ENCODE data around the gene SLC24A3. TPM values are rescaled to one million over a fixed set of nuclear protein-coding genes. Genes with fewer than 3 reads are reported as not detected.

SLC24A3 gene
- total and polyA plus RNA-seq, 2 donors from 2014 or later = 0.86 to 5.2 TPM

DNA sequence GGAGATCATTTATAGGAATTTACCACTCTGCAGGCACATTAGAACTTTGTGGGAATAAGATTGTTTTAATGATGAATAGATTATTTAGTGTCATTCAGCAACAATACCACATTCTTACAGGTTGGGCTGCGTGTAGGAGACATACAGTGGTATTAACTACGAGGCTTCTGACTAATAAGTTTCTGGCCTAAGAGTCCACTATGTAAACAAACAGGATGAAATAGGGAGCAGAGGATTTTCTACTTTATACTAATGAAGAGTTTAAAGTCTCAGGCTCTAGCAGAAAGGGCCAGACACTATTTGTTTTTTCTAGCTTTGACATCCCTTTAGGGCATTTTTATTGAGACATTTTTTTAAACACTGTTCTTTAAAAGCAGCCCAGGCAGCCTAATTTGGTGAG is 75.6 kb downstream of the SLC24A3 start:
- no peaks in the 10 kb centered on the region for H3K36me3 ChIP-seq (ENCODE audit: control insufficient read depth in 2 of 3, insufficient read depth in 3 of 3, low read length in 3 of 3)
- H3K27ac ChIP-seq (ENCODE audit: low read depth in 2 of 2, low read length in 2 of 2) = no peak overlapping the region
- FAIRE-seq (no peak), DNase-seq (no peak)
- no peak overlapping the region for H3K9ac ChIP-seq (ENCODE audit: low read length in 3 of 3)
- intact Hi-C loops (cut with DNase I) = no loop called here
- no peak overlapping the region for H3K4me3 ChIP-seq (ENCODE audit: low read length in 3 of 3)
- H3K9me3 ChIP-seq (ENCODE audit: control insufficient read depth in 2 of 3, insufficient read depth in 1 of 3, low read length in 3 of 3) = no peaks in the 10 kb centered on the region
- TF ChIP-seq, protein P1, sequence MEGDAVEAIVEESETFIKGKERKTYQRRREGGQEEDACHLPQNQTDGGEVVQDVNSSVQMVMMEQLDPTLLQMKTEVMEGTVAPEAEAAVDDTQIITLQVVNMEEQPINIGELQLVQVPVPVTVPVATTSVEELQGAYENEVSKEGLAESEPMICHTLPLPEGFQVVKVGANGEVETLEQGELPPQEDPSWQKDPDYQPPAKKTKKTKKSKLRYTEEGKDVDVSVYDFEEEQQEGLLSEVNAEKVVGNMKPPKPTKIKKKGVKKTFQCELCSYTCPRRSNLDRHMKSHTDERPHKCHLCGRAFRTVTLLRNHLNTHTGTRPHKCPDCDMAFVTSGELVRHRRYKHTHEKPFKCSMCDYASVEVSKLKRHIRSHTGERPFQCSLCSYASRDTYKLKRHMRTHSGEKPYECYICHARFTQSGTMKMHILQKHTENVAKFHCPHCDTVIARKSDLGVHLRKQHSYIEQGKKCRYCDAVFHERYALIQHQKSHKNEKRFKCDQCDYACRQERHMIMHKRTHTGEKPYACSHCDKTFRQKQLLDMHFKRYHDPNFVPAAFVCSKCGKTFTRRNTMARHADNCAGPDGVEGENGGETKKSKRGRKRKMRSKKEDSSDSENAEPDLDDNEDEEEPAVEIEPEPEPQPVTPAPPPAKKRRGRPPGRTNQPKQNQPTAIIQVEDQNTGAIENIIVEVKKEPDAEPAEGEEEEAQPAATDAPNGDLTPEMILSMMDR (IDR thresholded peaks at IDR 0.05; ENCODE audit: borderline replicate concordance, extremely low read depth, insufficient read depth) = no peak
- H3K27me3 ChIP-seq (ENCODE audit: control insufficient read depth, insufficient read depth, low read length) = no peaks in the 10 kb centered on the region
- H3K4me1 ChIP-seq (ENCODE audit: control insufficient read depth in 2 of 3, insufficient read depth in 2 of 3, low read depth in 1 of 3, low read length in 3 of 3) = no peaks in the 10 kb centered on the region

DNA sequence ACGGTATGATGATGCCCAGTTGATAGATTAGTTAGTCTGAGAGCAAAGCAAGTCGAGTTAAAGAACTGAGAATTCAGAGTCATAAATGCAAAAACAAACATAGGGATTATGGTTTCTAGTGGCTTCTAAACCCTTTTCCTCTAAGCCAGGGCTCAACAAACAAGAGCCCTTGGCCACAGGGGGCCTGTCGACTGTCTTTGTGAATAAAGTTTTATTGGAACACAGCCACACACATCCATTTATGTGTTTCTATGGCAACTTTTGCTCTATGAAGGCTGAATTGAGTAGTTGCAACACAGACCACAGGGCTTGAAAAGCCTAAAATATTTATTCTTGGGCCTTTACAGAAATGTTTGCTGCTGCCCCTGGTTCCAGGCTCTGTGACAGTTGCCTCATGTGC is 76.2 kb downstream of the SLC24A3 start:
- TF ChIP-seq, protein P1 (IDR thresholded peaks at IDR 0.05; ENCODE audit: borderline replicate concordance, extremely low read depth, insufficient read depth) = no peak
- Histone ChIP-seq H3K9ac (ENCODE audit: low read length in 3 of 3) (no peak overlapping the region), H3K36me3 (ENCODE audit: control insufficient read depth in 2 of 3, insufficient read depth in 3 of 3, low read length in 3 of 3) (no peaks in the 10 kb centered on the region), H3K9me3 (ENCODE audit: control insufficient read depth in 2 of 3, insufficient read depth in 1 of 3, low read length in 3 of 3) (no peaks in the 10 kb centered on the region), H3K27me3 (ENCODE audit: control insufficient read depth, insufficient read depth, low read length) (no peaks in the 10 kb centered on the region), H3K4me1 (ENCODE audit: control insufficient read depth in 2 of 3, insufficient read depth in 2 of 3, low read depth in 1 of 3, low read length in 3 of 3) (no peaks in the 10 kb centered on the region), H3K27ac (ENCODE audit: low read depth in 2 of 2, low read length in 2 of 2) (no peak overlapping the region), H3K4me3 (ENCODE audit: low read length in 3 of 3) (no peak overlapping the region)
- intact Hi-C loops (cut with DNase I) = no loop called here
- FAIRE-seq = no peak
- DNase-seq = no peak

DNA sequence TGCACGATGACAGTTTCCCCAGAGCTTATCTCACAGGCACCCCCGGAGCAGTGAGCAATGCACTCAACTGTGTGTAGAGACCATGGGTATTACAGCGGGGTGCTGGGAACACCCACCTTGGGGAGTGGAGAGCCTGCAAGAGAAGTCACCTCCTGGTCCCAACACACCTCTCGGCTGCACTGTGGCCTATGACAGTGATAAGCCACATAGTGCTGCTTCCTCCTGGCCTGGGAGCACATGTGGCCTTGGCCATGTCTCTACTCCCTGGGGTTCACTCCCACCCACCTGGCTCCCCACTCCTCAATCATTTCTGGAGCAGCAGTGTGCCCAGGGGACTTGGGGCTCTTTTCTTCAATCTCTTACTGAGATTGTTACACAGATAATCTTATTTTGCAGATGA is 77.0 kb downstream of the SLC24A3 start:
- FAIRE-seq = no peak

More for the DNA sequence above, 77.0 kb downstream of the SLC24A3 start:
- H3K9ac ChIP-seq (ENCODE audit: low read length in 3 of 3) = no peak overlapping the region
- no peaks in the 10 kb centered on the region for H3K4me1 ChIP-seq (ENCODE audit: control insufficient read depth in 2 of 3, insufficient read depth in 2 of 3, low read depth in 1 of 3, low read length in 3 of 3)
- H3K4me3 ChIP-seq (ENCODE audit: low read length in 3 of 3) = no peak overlapping the region
- TF ChIP-seq, protein P1 (IDR thresholded peaks at IDR 0.05; ENCODE audit: borderline replicate concordance, extremely low read depth, insufficient read depth) = no peak
- no peak for DNase-seq
- no peak overlapping the region for H3K27ac ChIP-seq (ENCODE audit: low read depth in 2 of 2, low read length in 2 of 2)
- H3K27me3 ChIP-seq (ENCODE audit: control insufficient read depth, insufficient read depth, low read length) = no peaks in the 10 kb centered on the region
- intact Hi-C loops (cut with DNase I) = no loop called here
- no peaks in the 10 kb centered on the region for H3K36me3 ChIP-seq (ENCODE audit: control insufficient read depth in 2 of 3, insufficient read depth in 3 of 3, low read length in 3 of 3)
- no peaks in the 10 kb centered on the region for H3K9me3 ChIP-seq (ENCODE audit: control insufficient read depth in 2 of 3, insufficient read depth in 1 of 3, low read length in 3 of 3)

Measured in kidney (tissue), 14 donors.